ENCODE results near the gene BCAT1.
"Not testable (repeated sequence)": the region's sequence is repeated elsewhere in the genome, so short reads cannot be mapped to it uniquely, and the experiment has no call there.

Gene BCAT1

GRCh38 chr12:24860546-24860945 lies 88.4 kb downstream of the BCAT1 start:
- no peak overlapping the region for H3K27ac ChIP-seq
- no peak for TF ChIP-seq CTCF (conservative IDR thresholded peaks at IDR 0.05)

GRCh38 chr12:24856541-24856940 lies 92.4 kb downstream of the BCAT1 start:
- H3K27ac ChIP-seq = no peak overlapping the region
- TF ChIP-seq CTCF (conservative IDR thresholded peaks at IDR 0.05) = no peak

GRCh38 chr12:24854908-24855307 lies 94.0 kb downstream of the BCAT1 start:
- H3K27ac ChIP-seq = no peak overlapping the region

GRCh38 chr12:24854017-24854416 lies 94.9 kb downstream of the BCAT1 start:
- TF ChIP-seq CTCF (conservative IDR thresholded peaks at IDR 0.05) = no peak
- H3K27ac ChIP-seq = no peak overlapping the region

More at GRCh38 chr12:24854908-24855307, 94.0 kb downstream of the BCAT1 start:
- TF ChIP-seq CTCF (conservative IDR thresholded peaks at IDR 0.05) = no peak

DNA sequence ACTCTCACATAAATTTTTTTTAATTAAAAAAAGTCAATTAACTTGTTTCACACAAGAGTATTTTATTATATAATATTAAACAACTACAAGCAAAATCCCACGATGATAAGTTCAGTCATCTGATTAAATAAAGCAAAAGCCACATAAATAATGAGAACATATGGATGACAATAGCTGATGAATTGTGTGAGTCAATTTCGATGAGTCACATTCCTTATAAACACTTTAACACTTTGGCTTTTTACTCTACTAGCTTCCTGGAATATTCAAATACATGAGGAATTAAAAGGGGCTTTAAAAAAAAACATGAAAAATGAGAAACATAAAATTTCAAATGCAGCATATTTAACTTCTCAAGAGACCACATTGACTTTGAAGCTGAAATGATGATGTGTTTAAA lies 95.3 kb downstream of the BCAT1 start:
- H3K27ac ChIP-seq = no peak overlapping the region
- no peak for TF ChIP-seq CTCF (conservative IDR thresholded peaks at IDR 0.05)

GRCh38 chr12:24853094-24853493 lies 95.8 kb downstream of the BCAT1 start:
- no peak overlapping the region for H3K27ac ChIP-seq

GRCh38 chr12:24852420-24852819 lies 96.5 kb downstream of the BCAT1 start:
- TF ChIP-seq CTCF (conservative IDR thresholded peaks at IDR 0.05) = peak; percentile 83
- H3K27ac ChIP-seq = no peak overlapping the region

More at GRCh38 chr12:24853094-24853493, 95.8 kb downstream of the BCAT1 start:
- no peak for TF ChIP-seq CTCF (conservative IDR thresholded peaks at IDR 0.05)

- not testable (repeated sequence) for H3K27ac ChIP-seq
Measured at GRCh38 chr12:24851883-24852282, 97.0 kb downstream of the BCAT1 start.
